ENCODE data around the gene ANKRD16.
A peak's percentile ranks its signal among the peaks of the same experiment; 100 is the strongest.

ANKRD16 gene

DNA sequence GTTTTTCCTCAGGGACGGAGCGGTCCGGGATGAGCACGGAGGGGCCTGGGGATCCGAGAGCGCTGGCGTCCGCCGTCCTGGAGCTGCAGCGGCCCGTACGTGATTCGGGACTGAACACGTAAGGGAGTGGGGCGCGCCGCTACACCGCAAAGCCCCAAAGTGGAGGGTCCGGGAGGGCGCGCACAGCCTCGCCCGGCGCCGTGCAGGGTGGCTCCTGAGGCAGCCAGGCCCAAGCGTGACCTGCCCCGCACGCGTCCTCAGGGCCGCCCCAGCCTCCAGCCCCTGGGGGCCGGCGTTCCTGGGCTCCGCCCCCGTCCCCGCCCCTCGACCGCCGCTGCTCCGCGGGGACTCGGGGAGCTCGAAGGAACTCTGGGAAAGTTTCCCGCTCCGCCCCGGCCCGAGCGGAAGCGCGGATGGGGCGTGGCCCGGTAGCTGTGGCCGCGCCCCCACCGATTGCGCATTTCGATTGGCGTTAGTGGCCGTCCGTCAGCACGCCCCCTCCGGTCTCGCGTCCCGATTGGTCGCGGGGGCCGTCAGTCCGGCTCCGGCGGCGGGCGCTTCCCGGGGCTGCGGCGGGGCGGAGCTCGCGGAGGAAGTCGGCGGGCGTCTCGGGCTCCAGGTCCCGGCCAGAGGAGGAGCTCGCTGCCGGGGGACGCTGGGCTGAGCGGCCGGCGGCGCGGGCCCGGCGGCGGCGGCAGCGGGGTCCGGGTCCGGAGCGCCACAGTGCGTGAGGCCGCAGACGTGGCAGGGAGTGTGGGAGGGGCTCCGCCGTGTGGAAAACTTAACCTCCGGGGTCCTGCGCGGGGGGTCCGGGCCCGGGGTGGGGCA lies at the start of gene ANKRD16, which contains the start of gene FBH1:
TSS of gene ANKRD16 (minus strand) at position 270 of the 828 bp plus-strand sequence. CDS start 539 bp downstream, outside the sequence.
TSS of gene FBH1 (plus strand) at position 620 of the 828 bp plus-strand sequence. CDS start at position 723, 103 bp downstream.
- peak within 1 kb of the TSS; percentile 93 for H3K4me3 Mint-ChIP-seq

DNA sequence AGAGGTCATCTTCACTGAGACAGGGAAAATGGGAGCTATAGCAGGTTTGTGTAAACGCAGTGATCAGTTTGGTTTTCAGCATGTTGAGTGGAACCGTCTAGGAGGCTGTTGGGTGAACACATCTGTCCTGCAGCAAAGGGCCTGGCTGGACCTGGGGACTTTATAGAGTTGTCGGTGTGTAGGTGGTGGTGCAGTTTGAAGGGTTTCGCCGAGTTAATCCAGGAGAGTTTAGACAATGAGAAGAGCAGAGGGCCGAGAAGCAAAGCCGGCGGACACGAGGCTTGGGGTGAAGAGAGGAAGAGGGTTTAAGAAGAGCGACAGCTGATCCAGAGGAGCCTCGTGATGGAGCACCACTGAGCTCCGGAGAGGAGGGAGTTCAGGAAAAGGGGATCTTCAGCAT lies 48.6 kb upstream of the ANKRD16 start:
- Mint-ChIP-seq H3K27me3 (no peaks in the 10 kb centered on the region), H3K9me3 (no peaks in the 10 kb centered on the region), H3K36me3 (peaks cover 33% of the 10 kb centered on the region), H3K4me1 (peaks cover 2% of the 10 kb centered on the region), H3K4me3 (no peak overlapping the region), H3K27ac (no peak overlapping the region)
- ATAC-seq (ENCODE audit: low read depth) (no peak), DNase-seq (ENCODE audit: low spot score in 2 of 2) (no peak)

More for the DNA sequence above, at the start of gene ANKRD16, which contains the start of gene FBH1:
- peak; percentile 85 for ATAC-seq (ENCODE audit: low read depth)
- H3K27me3 Mint-ChIP-seq: no peaks in the 10 kb centered on the region
- H3K4me1 Mint-ChIP-seq: peaks cover 43% of the 10 kb centered on the region
- peak; percentile 96 to 97 for DNase-seq (ENCODE audit: low spot score in 2 of 2)
- peak within 1 kb of the TSS; percentile 68 for H3K27ac Mint-ChIP-seq
- H3K9me3 Mint-ChIP-seq: no peaks in the 10 kb centered on the region
- peaks cover 9% of the 10 kb centered on the region for H3K36me3 Mint-ChIP-seq

DNA sequence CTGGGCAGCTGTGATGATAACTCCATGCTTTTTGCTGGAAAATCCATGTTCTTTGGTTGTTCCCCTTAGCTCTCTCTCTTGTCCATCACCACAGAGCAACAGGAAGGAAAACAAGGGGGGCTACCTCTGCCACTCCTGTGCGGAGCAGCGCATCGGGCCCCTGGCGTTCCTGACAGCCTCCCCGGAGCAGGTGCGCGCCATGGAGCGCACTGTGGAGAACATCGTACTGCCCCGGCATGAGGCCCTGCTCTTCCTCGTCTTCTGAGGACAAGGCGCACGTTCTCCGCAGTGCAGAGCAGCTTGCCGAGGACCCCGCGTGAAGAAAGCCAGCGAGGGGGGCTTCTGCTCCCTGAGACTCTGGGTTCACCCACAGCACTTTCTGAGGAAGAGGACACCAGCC lies 47.3 kb upstream of the ANKRD16 start:
- Mint-ChIP-seq H3K27me3 (no peaks in the 10 kb centered on the region), H3K36me3 (peaks cover 36% of the 10 kb centered on the region), H3K27ac (no peak overlapping the region), H3K4me3 (no peak overlapping the region), H3K4me1 (peaks cover 2% of the 10 kb centered on the region), H3K9me3 (no peaks in the 10 kb centered on the region)
- ATAC-seq (ENCODE audit: low read depth) (no peak), DNase-seq (ENCODE audit: low spot score in 2 of 2) (no peak)

DNA sequence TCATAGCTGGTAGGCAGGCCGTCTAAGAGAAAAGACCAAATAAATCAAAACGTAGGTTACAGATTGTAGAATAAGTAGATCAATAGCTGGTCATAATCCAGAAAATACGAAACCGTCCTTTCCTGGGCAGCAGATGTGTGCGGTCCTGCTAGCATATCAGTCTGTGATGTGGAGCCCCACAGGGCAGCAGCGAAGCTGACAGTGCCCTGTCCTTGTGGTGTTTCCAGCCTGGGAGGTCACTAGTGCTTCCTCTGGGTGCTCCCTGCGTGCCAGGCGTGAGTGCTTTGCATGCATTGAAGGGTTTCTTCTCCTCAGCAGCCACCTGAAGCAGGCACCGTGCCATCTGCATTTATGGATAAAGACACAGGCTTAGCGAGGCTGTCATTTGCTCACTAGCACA lies 45.9 kb upstream of the ANKRD16 start:
- Mint-ChIP-seq H3K4me3 (no peak overlapping the region), H3K9me3 (no peaks in the 10 kb centered on the region), H3K27ac (no peak overlapping the region), H3K36me3 (peaks cover 38% of the 10 kb centered on the region), H3K27me3 (no peaks in the 10 kb centered on the region), H3K4me1 (no peaks in the 10 kb centered on the region)
- no peak for DNase-seq (ENCODE audit: low spot score in 2 of 2)
- no peak for ATAC-seq (ENCODE audit: low read depth)

DNA sequence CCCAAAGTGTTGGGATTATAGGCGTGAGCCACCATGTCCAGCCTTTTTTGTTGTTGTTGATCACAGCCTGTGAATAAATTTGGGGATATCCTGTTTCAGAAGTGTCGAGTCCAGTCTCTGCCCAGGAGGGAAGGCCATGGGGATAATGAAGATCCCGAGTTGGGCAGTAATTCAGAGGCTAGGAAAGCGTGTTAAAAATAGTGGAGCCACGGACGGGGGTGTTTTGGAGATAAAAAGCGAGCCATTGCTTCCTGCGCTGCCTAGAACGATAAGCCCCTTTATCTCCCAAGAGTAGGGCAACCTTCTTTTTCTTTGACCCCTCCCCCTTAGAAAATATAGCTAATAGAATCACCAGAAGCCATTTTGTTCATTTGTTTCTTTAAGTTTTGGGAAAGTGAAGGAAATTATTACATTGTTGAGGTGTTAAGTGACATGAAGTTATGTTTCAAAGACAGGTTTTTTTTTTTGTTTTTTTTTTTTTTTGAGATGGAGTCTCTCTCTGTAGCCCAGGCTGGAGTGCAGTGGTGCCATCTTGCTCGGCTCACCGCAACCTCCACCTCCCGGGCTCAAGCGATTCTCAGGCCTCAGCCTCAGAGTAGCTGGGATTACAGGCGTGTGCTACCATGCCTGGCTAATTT lies 44.3 kb upstream of the ANKRD16 start:
- no peak for ATAC-seq (ENCODE audit: low read depth)
- Mint-ChIP-seq H3K27me3 (no peaks in the 10 kb centered on the region), H3K36me3 (peaks cover 42% of the 10 kb centered on the region)

DNA sequence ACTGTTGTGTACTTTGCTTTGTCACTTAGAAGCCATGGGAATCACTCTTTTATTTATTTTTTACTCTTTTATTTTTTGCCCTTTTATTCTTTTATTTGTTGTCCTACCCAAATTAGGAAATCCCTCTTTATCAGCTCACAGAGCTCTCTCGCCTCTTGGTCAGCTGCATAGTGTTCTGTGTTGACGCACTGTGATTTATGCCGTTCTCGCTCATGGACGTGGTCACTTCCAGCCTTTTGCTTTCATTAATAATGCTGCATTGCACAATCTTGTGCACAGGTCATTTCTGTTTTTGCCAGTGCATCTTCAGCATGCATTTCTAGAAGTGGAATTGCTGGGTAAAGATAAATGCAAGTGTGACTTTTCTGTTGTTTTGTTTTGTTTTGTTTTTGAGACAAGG lies 42.7 kb upstream of the ANKRD16 start:
- DNase-seq (ENCODE audit: low spot score in 2 of 2) (no peak), ATAC-seq (ENCODE audit: low read depth) (no peak)
- Mint-ChIP-seq H3K4me3 (no peak overlapping the region), H3K27me3 (no peaks in the 10 kb centered on the region), H3K36me3 (peaks cover 37% of the 10 kb centered on the region), H3K9me3 (no peaks in the 10 kb centered on the region), H3K4me1 (no peaks in the 10 kb centered on the region), H3K27ac (no peak overlapping the region)

More for the DNA sequence above, 44.3 kb upstream of the ANKRD16 start:
- no peak overlapping the region for H3K4me3 Mint-ChIP-seq
- H3K9me3 Mint-ChIP-seq: no peaks in the 10 kb centered on the region
- H3K27ac Mint-ChIP-seq: no peak overlapping the region
- no peaks in the 10 kb centered on the region for H3K4me1 Mint-ChIP-seq
- DNase-seq (ENCODE audit: low spot score in 2 of 2): no peak

DNA sequence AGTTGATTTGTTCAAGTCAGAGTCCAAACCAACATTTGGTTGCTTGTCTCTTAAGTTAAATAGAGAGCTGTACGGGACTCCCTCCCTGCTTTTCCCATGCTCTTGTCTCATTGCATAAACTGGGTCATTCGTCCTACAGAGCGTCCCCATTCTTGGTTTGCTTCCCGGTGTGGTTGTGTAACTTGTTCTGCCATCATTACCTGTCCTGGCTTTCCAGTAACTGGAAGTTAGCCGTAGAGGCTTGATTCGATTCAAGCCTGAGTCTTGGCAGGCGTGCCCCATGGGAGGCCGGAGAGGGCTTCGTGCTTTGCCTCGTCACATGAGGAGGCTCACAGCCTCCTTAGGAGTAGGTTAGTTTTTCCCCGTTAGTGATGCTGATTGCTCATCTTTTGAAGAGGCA lies 40.6 kb upstream of the ANKRD16 start:
- Mint-ChIP-seq H3K27me3 (no peaks in the 10 kb centered on the region), H3K4me1 (no peaks in the 10 kb centered on the region), H3K27ac (no peak overlapping the region), H3K9me3 (no peaks in the 10 kb centered on the region), H3K4me3 (no peak overlapping the region), H3K36me3 (peaks cover 32% of the 10 kb centered on the region)
- DNase-seq (ENCODE audit: low spot score in 2 of 2) (no peak), ATAC-seq (ENCODE audit: low read depth) (no peak)

DNA sequence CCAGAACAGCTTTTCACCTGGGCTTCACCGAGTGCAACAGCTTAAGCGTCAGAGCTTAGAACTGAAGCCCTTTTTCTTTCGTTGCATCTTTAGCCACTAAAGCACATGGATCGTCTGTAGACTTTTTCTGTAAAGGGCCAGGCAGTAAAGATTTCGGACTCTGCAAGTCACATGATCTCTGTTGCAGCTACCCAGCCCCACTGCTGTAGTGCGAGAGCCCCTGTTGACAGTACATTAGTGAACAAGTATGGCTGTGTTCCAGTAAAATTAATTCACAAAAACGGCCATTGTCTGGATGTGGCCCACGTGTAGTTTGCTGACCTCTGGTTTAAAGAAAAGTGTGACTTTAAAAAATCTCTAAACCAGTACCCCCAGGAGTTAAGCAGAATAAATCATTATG lies 39.7 kb upstream of the ANKRD16 start:
- DNase-seq (ENCODE audit: low spot score in 2 of 2) (no peak), ATAC-seq (ENCODE audit: low read depth) (no peak)
- Mint-ChIP-seq H3K4me3 (no peak overlapping the region), H3K27ac (no peak overlapping the region), H3K36me3 (peaks cover 34% of the 10 kb centered on the region), H3K4me1 (no peaks in the 10 kb centered on the region), H3K27me3 (no peaks in the 10 kb centered on the region), H3K9me3 (no peaks in the 10 kb centered on the region)

DNA sequence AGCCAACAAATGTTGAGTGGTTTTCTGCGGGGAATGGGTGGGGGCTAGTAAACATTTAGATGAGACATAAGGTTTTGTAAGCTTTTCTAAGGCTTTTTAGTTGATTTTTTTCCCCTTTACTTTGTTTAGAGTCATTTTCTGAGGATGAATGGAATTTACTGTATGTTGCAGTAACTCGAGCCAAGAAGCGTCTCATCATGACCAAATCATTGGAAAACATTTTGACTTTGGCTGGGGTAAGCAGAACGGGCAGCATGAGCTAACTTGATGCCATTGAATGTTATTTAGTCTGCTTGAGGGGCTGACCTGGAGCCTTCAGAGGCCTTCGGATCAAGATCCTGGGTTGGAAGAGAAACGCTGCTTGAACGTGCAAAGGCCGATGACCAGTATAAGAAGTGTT lies 37.6 kb upstream of the ANKRD16 start:
- Mint-ChIP-seq H3K27ac (no peak overlapping the region), H3K9me3 (no peaks in the 10 kb centered on the region), H3K27me3 (no peaks in the 10 kb centered on the region), H3K4me3 (no peak overlapping the region), H3K4me1 (no peaks in the 10 kb centered on the region), H3K36me3 (peaks cover 37% of the 10 kb centered on the region)
- ATAC-seq (ENCODE audit: low read depth) (no peak), DNase-seq (ENCODE audit: low spot score in 2 of 2) (no peak)

DNA sequence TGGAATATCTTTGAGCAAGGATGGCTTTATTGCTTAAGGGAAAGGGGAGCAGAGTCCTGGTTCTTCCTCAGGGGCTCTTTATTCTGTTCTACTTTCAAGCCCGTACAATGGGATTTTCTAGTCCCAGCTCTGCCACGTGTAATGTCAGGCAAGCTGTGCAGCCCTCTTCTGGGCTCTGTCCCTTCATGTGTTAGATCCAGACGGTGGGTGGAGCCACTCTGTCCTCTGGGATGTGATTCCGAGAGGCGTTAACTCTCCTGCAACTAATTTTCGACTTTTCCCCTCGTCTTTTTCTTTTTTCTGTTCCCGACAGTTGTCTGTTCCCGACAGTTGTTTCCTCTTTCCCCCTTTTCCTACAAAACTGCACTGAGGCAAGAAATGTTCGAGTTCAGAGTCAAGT lies 35.2 kb upstream of the ANKRD16 start:
- Mint-ChIP-seq H3K27me3 (no peaks in the 10 kb centered on the region), H3K36me3 (peaks cover 42% of the 10 kb centered on the region), H3K27ac (no peak overlapping the region), H3K4me3 (no peak overlapping the region), H3K9me3 (no peaks in the 10 kb centered on the region), H3K4me1 (no peaks in the 10 kb centered on the region)
- no peak for DNase-seq (ENCODE audit: low spot score in 2 of 2)
- ATAC-seq (ENCODE audit: low read depth): no peak

DNA sequence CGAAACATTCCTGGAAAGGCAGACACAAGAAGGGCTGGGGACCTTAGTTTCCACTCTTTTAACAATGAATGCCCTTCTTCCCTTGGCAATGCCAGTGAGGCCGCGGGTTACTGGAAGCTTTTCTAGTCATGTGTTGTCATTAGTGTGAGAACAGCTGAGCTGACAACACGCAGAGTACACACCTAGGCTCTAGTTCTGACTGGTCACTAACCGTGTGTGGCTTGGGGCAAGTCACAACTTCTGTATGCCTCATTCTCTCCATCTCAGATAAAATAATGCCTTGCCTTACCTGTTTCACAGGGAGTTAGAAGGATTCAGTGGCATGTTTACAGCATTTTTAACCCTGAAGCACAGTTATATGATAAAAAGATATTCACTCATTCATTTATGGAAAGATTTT lies 32.1 kb upstream of the ANKRD16 start:
- ATAC-seq (ENCODE audit: low read depth) (no peak), DNase-seq (ENCODE audit: low spot score in 2 of 2) (no peak)
- no peak overlapping the region for H3K4me3 Mint-ChIP-seq
- no peaks in the 10 kb centered on the region for H3K4me1 Mint-ChIP-seq
- no peaks in the 10 kb centered on the region for H3K9me3 Mint-ChIP-seq
- no peak overlapping the region for H3K27ac Mint-ChIP-seq
- peaks cover 47% of the 10 kb centered on the region for H3K36me3 Mint-ChIP-seq
- H3K27me3 Mint-ChIP-seq: no peaks in the 10 kb centered on the region

DNA sequence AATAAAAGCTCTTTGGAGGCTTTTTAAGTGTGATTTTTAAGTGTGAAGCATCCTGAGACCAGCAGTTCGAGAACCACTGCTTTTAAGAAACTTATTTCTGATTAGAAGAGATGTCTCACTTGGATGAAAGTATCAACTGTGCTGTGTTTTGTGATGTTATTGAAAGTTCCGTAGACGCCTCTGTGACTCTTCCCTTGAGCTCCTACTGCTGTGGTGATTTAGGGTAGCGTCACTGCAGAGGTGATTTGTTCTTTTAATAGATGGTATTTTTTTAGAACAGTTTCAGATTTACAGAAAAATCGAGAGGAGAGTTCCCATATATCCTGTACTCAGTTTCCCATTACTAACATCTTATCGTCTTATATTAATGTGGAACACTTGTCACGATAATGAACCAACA lies 29.9 kb upstream of the ANKRD16 start:
- no peak for DNase-seq (ENCODE audit: low spot score in 2 of 2)
- no peaks in the 10 kb centered on the region for H3K27me3 Mint-ChIP-seq
- no peaks in the 10 kb centered on the region for H3K9me3 Mint-ChIP-seq
- no peak overlapping the region for H3K27ac Mint-ChIP-seq
- no peak for ATAC-seq (ENCODE audit: low read depth)
- H3K4me1 Mint-ChIP-seq: peaks cover 5% of the 10 kb centered on the region
- peaks cover 53% of the 10 kb centered on the region for H3K36me3 Mint-ChIP-seq
- H3K4me3 Mint-ChIP-seq: no peak overlapping the region

DNA sequence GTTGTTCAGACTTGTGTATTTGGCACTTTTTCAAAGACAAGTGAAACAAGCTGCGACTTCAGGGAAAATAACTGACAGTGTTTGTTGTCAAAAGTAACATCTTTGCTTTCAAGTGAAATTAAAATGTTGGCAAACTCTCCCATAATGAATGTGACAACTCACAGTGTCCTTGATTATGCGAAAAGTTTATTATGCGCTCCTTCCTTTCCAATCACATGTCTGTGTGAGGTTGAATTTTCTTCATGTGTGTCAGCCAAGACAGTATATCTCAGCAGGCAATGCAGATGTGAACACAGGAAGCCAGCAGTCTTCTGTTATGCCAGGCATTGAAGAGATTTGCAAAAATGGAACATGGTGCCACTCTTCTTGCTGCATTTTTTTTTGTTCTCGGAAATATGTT lies 29.1 kb upstream of the ANKRD16 start:
- DNase-seq (ENCODE audit: low spot score in 2 of 2) (no peak), ATAC-seq (ENCODE audit: low read depth) (no peak)
- Mint-ChIP-seq H3K4me3 (no peak overlapping the region), H3K27ac (no peak overlapping the region), H3K9me3 (no peaks in the 10 kb centered on the region), H3K27me3 (no peaks in the 10 kb centered on the region), H3K4me1 (peaks cover 5% of the 10 kb centered on the region), H3K36me3 (peaks cover 53% of the 10 kb centered on the region)

DNA sequence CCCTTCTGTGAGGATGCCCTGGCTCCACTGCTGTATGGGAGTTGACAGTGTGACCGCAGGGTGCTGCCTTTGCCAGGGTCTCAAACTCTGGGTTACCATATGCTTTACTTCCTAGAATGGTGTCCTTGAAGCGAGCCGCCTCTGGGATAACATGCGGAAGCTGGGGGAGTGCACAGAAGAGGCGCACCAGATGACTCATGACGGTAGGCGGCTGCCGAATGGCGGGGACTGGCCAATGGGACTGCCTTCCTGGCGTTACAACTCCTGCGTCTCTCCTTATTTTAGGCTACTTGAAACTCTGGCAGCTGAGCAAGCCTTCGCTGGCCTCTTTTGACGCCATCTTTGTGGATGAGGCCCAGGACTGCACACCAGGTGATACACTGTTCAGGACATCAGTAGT lies 27.6 kb upstream of the ANKRD16 start:
- H3K4me3 Mint-ChIP-seq: no peak overlapping the region
- no peak for ATAC-seq (ENCODE audit: low read depth)
- no peak overlapping the region for H3K27ac Mint-ChIP-seq
- H3K27me3 Mint-ChIP-seq: no peaks in the 10 kb centered on the region
- peaks cover 59% of the 10 kb centered on the region for H3K36me3 Mint-ChIP-seq
- H3K9me3 Mint-ChIP-seq: no peaks in the 10 kb centered on the region
- H3K4me1 Mint-ChIP-seq: peaks cover 5% of the 10 kb centered on the region
- DNase-seq (ENCODE audit: low spot score in 2 of 2): no peak
